ENCODE measurements around the gene GLI1. TPM values are rescaled to one million over a fixed set of nuclear protein-coding genes. Genes with fewer than 3 reads are reported as not detected.

GLI1 gene
- polyA plus RNA-seq, 1 of the 3 experiments (the other 2 are of a cell fraction), result 0.90 TPM

DNA sequence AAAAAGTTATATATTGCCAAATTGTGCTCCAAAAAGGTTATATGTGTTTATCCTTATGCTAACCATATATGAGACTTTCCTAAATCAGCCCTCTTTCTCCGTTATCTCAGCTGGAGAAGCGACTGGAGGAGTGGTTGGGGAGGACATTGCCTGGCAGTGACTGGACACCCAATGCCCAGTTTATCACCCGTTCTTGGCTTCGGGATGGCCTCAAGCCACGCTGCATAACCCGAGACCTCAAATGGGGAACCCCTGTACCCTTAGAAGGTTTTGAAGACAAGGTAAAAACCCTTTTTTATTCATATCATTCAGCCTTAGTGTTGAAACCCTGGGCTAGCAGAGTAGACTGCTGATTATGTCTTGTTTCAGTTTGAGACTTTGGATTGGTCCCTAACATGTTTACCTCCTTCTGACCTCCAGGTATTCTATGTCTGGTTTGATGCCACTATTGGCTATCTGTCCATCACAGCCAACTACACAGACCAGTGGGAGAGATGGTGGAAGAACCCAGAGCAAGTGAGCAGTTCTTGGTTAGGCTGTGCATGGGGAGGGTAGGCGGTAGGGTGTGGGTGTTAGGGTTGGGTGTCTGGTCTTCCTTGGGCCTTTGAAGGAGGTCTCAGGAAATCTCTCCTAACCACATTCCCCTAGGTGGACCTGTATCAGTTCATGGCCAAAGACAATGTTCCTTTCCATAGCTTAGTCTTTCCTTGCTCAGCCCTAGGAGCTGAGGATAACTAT lies 52.2 kb downstream of the GLI1 start:
- H3K79me2 ChIP-seq (ENCODE audit: insufficient read depth), result peaks cover 3% of the 10 kb centered on the region; the same call in 1 of the 2 replicates
- DNase-seq, result no peak
- ChIA-PET POLR2A (interaction anchor here (0.7 kb wide), 1 partner anchor 772 kb away, joined by 3 read pairs; no protein-coding TSS in a partner anchor), CTCF (interaction anchor here (0.6 kb wide), 3 partner anchors 51 to 248 kb away, joined by 3 to 4 read pairs (median 3); no protein-coding TSS in a partner anchor)
- H3K27me3 ChIP-seq (ENCODE audit: insufficient read depth), result no peaks in the 10 kb centered on the region
- 97% methylated on average over 7 of the region's 7 CpGs for WGBS (ENCODE audit: low lambda C conversion rate)
- no peaks in the 10 kb centered on the region; a peak in 1 of 4 replicates for H3K4me1 ChIP-seq (ENCODE audit: control insufficient read depth in 1 of 2, insufficient read depth in 2 of 2, low read depth in 1 of 2, low read length in 1 of 2)
- H3F3A ChIP-seq (replicated peaks; ENCODE audit: insufficient read depth), result peaks cover 33% of the 10 kb centered on the region
- H3K9me2 ChIP-seq, result no peaks in the 10 kb centered on the region
- H3K4me3 ChIP-seq (ENCODE audit: low read depth in 2 of 2, low read length in 1 of 2), result no peak overlapping the region
- no peak overlapping the region for H3K27ac ChIP-seq (ENCODE audit: low read depth in 2 of 2, low read length in 1 of 2)
- H4K20me1 ChIP-seq (ENCODE audit: insufficient read depth), result peaks cover 9% of the 10 kb centered on the region; the same call in 1 of the 2 replicates
- no peak overlapping the region for H2AFZ ChIP-seq (ENCODE audit: low read depth)
- TF ChIP-seq IRF3 (IDR thresholded peaks at IDR 0.05; ENCODE audit: low read depth, low read length), result no peak
- TF ChIP-seq POLR2AphosphoS5 (IDR thresholded peaks at IDR 0.05; ENCODE audit: low read depth, low read length), result no peak
- no peak for TF ChIP-seq REST (IDR thresholded peaks at IDR 0.05; ENCODE audit: low read depth, low read length)
- no peak for TF ChIP-seq YY1 (IDR thresholded peaks at IDR 0.05; ENCODE audit: low read depth)
- TF ChIP-seq ELF1 (IDR thresholded peaks at IDR 0.05), result no peak
- TF ChIP-seq CTCF (IDR thresholded peaks at IDR 0.05), result no peak
- TF ChIP-seq TAF1 (IDR thresholded peaks at IDR 0.05; ENCODE audit: borderline replicate concordance, low read depth, low read length), result no peak
- no peak for TF ChIP-seq FOXM1 (IDR thresholded peaks at IDR 0.05; ENCODE audit: low read depth)
- TF ChIP-seq RFX5 (IDR thresholded peaks at IDR 0.05; ENCODE audit: low read length), result no peak
- no peak for TF ChIP-seq GATA2 (CRISPR knock-in tag; IDR thresholded peaks at IDR 0.05)
- no peak for TF ChIP-seq MEF2A (IDR thresholded peaks at IDR 0.05; ENCODE audit: borderline replicate concordance, low read depth)
- TF ChIP-seq EP300 (IDR thresholded peaks at IDR 0.05; ENCODE audit: borderline replicate concordance in 1 of 2, low read depth in 1 of 2, low read length in 1 of 2), result no peak
- TF ChIP-seq, protein P1, sequence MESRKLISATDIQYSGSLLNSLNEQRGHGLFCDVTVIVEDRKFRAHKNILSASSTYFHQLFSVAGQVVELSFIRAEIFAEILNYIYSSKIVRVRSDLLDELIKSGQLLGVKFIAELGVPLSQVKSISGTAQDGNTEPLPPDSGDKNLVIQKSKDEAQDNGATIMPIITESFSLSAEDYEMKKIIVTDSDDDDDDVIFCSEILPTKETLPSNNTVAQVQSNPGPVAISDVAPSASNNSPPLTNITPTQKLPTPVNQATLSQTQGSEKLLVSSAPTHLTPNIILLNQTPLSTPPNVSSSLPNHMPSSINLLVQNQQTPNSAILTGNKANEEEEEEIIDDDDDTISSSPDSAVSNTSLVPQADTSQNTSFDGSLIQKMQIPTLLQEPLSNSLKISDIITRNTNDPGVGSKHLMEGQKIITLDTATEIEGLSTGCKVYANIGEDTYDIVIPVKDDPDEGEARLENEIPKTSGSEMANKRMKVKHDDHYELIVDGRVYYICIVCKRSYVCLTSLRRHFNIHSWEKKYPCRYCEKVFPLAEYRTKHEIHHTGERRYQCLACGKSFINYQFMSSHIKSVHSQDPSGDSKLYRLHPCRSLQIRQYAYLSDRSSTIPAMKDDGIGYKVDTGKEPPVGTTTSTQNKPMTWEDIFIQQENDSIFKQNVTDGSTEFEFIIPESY (IDR thresholded peaks at IDR 0.05; ENCODE audit: borderline replicate concordance, low read depth), result no peak
- TF ChIP-seq MAX (IDR thresholded peaks at IDR 0.05; ENCODE audit: low read depth), result no peak
- no peak for TF ChIP-seq NFIC (IDR thresholded peaks at IDR 0.05; ENCODE audit: borderline replicate concordance)
- TF ChIP-seq NRF1 (IDR thresholded peaks at IDR 0.05; ENCODE audit: low read depth, low read length), result no peak
- no peak for TF ChIP-seq FOSL2 (IDR thresholded peaks at IDR 0.05; ENCODE audit: borderline replicate concordance, low read depth)
- TF ChIP-seq RCOR1 (IDR thresholded peaks at IDR 0.05; ENCODE audit: low read length), result no peak
- H3K9ac ChIP-seq, result no peak overlapping the region
- no peak overlapping the region for H3K4me2 ChIP-seq
- H3K36me3 ChIP-seq (replicated peaks in 1 of 2; ENCODE audit: control insufficient read depth in 1 of 2, insufficient read depth in 2 of 2, low read length in 1 of 2), result peaks cover 39 to 58% of the 10 kb centered on the region in 2 experiments
- H3K9me3 ChIP-seq, result no peaks in the 10 kb centered on the region

All from SK-N-SH (cell line).